Osteoblast (primary cell): Measurements from ENCODE around the gene GNAT1. TPM values are rescaled to one million over a fixed set of nuclear protein-coding genes. Genes with fewer than 3 reads are reported as not detected.
A peak's percentile ranks its signal among the peaks of the same experiment; 100 is the strongest.

Source experiments
- DNase-seq: peaks from one replicate; pipeline ENCODE4 v3.0.0; 2011; ENCODE audit warnings: low spot score, mixed read lengths; ENCODE audit not compliant: insufficient read length; ENCODE audit errors: missing footprints
- H2AFZ ChIP-seq: 2 replicates; pipeline ENCODE4 v1.6.0; 2011; ENCODE audit warnings: mild to moderate bottlenecking, low read length
- H3K27ac ChIP-seq: 2 replicates; pipeline ENCODE4 v1.5.1; 2011; ENCODE audit warnings: mild to moderate bottlenecking, low read depth, low read length, moderate library complexity
- H3K27me3 ChIP-seq: 2 replicates; pipeline ENCODE4 v1.6.0; 2012; ENCODE audit warnings: mild to moderate bottlenecking, control low read depth, inconsistent platforms, low read length, moderate library complexity; ENCODE audit not compliant: insufficient read depth
- H3K36me3 ChIP-seq: 2 replicates; pipeline ENCODE4 v1.5.1; 2011; ENCODE audit warnings: mild to moderate bottlenecking, low read length, control low read depth, moderate library complexity; ENCODE audit not compliant: insufficient read depth
- H3K4me1 ChIP-seq: 2 replicates; pipeline ENCODE4 v1.5.1; 2011; ENCODE audit warnings: mild to moderate bottlenecking, low read length, control low read depth, moderate library complexity; ENCODE audit not compliant: insufficient read depth
- H3K4me2 ChIP-seq: 2 replicates; pipeline ENCODE4 v1.6.0; 2011; ENCODE audit warnings: mild to moderate bottlenecking, low read length; ENCODE audit not compliant: insufficient read depth
- H3K4me3 ChIP-seq: fragments of 200-600 bp; sonication (generic); 3 replicates; pipeline ENCODE4 v1.5.1; 2012; ENCODE audit warnings: mild to moderate bottlenecking, low read length, inconsistent platforms; ENCODE audit not compliant: insufficient read depth
- H3K79me2 ChIP-seq: 2 replicates; pipeline ENCODE4 v1.6.0; 2012; ENCODE audit warnings: mild to moderate bottlenecking, low read length, control low read depth, inconsistent platforms; ENCODE audit not compliant: insufficient read depth
- H3K9me3 ChIP-seq: 2 replicates; pipeline ENCODE4 v1.5.1; 2011; ENCODE audit warnings: low read depth, low read length, control low read depth
- H4K20me1 ChIP-seq: 2 replicates; pipeline ENCODE4 v1.6.0; 2012; ENCODE audit warnings: mild to moderate bottlenecking, low read length, control low read depth; ENCODE audit not compliant: insufficient read depth
- total RNA-seq: library from RNA; depleted of rRNA; stranded (reverse); fragments of >200 nt; gene quantifications from 2 replicates; pipeline ENCODE4 v1.2.3, GENCODE V29; 2012
- TF ChIP-seq, protein P1 (sequence below): IDR thresholded peaks from 2 replicates; pipeline ENCODE4 v1.5.1; 2011; ENCODE audit warnings: mild to moderate bottlenecking, low read depth, low read length, moderate library complexity; ENCODE audit errors: extremely low read depth

GNAT1 gene
- total RNA-seq, 1 donor, result not detected

DNA sequence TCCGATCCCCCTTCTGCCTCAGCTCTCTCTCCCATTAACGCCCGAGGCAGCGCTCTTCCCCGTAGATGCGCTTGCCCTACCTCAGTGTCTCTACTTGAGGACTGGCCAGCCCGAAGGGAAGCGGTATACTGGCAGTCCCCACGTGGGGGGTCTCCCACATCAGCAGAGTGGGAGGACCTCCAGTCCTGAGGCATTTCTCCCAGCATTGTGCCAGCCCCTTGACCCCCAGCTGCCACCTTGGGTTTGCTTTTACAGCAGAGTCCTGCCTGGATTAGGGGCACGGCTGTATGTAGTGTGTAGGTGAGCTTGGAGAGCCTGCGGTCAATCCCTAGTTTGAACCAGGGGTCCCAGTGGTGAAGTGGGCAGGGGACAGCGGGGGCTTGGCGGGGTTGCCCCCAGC lies 35.5 kb upstream of the GNAT1 start:
- no peak overlapping the region for H2AFZ ChIP-seq
- H3K4me2 ChIP-seq, result peak overlapping the region; percentile 65
- H3K4me1 ChIP-seq, result peaks cover 22% of the 10 kb centered on the region
- no peak overlapping the region for H3K27ac ChIP-seq
- peaks cover 40% of the 10 kb centered on the region for H3K79me2 ChIP-seq
- peaks cover 8% of the 10 kb centered on the region for H3K27me3 ChIP-seq
- no peak for DNase-seq
- peak overlapping the region; percentile 73 for H3K4me3 ChIP-seq
- H3K9me3 ChIP-seq, result no peaks in the 10 kb centered on the region
- H3K36me3 ChIP-seq, result no peaks in the 10 kb centered on the region
- no peaks in the 10 kb centered on the region for H4K20me1 ChIP-seq
- TF ChIP-seq, protein P1, sequence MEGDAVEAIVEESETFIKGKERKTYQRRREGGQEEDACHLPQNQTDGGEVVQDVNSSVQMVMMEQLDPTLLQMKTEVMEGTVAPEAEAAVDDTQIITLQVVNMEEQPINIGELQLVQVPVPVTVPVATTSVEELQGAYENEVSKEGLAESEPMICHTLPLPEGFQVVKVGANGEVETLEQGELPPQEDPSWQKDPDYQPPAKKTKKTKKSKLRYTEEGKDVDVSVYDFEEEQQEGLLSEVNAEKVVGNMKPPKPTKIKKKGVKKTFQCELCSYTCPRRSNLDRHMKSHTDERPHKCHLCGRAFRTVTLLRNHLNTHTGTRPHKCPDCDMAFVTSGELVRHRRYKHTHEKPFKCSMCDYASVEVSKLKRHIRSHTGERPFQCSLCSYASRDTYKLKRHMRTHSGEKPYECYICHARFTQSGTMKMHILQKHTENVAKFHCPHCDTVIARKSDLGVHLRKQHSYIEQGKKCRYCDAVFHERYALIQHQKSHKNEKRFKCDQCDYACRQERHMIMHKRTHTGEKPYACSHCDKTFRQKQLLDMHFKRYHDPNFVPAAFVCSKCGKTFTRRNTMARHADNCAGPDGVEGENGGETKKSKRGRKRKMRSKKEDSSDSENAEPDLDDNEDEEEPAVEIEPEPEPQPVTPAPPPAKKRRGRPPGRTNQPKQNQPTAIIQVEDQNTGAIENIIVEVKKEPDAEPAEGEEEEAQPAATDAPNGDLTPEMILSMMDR, result no peak

DNA sequence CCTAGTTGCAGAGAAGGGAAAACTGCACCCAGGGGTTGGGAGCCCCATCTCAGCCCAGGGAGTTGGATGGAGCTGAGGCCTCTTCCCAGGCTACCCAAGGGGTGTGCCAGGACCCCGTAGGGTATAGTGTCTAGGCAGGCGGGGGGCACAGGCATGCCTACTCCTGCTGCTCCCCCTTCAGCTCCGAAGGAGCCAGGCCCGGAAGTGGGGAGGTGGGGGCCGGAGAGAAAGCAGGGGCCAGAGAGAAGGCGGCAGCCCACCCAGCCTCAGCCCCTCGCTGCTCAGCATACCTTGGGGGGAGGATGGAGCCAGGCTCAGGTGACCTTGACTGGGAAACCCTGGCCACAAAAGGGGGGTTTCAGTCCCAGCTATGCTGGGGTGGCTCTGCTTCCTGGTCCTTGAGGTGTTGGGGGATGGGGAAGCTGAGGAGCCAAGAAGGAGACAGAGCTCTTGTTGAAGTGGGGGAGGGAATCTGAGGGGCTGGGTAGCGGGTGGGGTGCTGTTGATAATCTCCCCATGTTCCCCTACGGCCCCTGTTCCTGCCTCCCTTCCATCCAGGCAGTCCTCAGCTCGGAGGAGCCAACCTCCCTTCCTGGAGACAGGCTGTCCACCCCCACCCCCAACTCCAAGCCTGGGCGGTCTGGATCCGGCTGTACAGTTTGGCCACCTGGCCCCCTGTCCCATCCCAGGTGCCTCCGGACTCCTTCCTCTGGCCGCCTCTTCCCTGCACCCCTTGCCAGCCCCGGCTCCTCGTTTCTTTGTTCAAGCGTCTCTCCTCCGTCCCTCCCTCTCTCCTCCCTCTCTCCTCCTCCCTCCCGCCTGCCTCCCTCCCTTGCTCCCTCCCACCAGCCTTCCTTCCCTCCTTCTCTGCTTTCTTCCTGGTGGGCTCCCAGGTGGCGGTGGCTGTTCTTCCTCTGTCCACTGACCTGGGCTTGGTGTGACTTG lies 34.6 kb upstream of the GNAT1 start:
- peak; percentile 93 for DNase-seq
- peaks cover 40% of the 10 kb centered on the region for H3K79me2 ChIP-seq
- H3K9me3 ChIP-seq, result no peaks in the 10 kb centered on the region
- H3K4me3 ChIP-seq, result peak overlapping the region; percentile 73
- peak overlapping the region; percentile 77 for H2AFZ ChIP-seq
- peak overlapping the region; percentile 65 for H3K4me2 ChIP-seq
- H3K36me3 ChIP-seq, result no peaks in the 10 kb centered on the region
- H3K27me3 ChIP-seq, result peaks cover 8% of the 10 kb centered on the region
- TF ChIP-seq, protein P1, result no peak
- peaks cover 22% of the 10 kb centered on the region for H3K4me1 ChIP-seq
- H3K27ac ChIP-seq, result no peak overlapping the region
- no peaks in the 10 kb centered on the region for H4K20me1 ChIP-seq

- Histone ChIP-seq H3K79me2 (peaks cover 40% of the 10 kb centered on the region), H3K4me2 (no peak overlapping the region), H3K4me3 (no peak overlapping the region), H3K4me1 (peaks cover 26% of the 10 kb centered on the region), H3K9me3 (no peaks in the 10 kb centered on the region), H2AFZ (peak overlapping the region; percentile 62), H4K20me1 (no peaks in the 10 kb centered on the region), H3K36me3 (no peaks in the 10 kb centered on the region), H3K27me3 (peaks cover 8% of the 10 kb centered on the region), H3K27ac (peak overlapping the region; percentile 41)
- DNase-seq, result peak; percentile 95
- TF ChIP-seq, protein P1, result no peak
These were observed 33.4 kb upstream of the GNAT1 start for GRCh38 chr3:50157827-50158529.
